Activated naive CD4-positive, alpha-beta T cell treated with anti-CD3 and anti-CD28 coated beads, Interleukin-2, amount 10 ng/mL, durations not matched to agents 5 hours and 36 hours (primary cell): ENCODE data around the gene SUOX. TPM values are rescaled to one million over a fixed set of nuclear protein-coding genes. Genes with fewer than 3 reads are reported as not detected.

Experiments
- total RNA-seq, 2 experiments: library from RNA; stranded (reverse); gene quantifications; one replicate each; pipeline ENCODE4 v1.2.3, GENCODE V29; 2021

Gene SUOX
- total RNA-seq, result 1 to 10 TPM; 3.5 to 4.9 TPM

DNA sequence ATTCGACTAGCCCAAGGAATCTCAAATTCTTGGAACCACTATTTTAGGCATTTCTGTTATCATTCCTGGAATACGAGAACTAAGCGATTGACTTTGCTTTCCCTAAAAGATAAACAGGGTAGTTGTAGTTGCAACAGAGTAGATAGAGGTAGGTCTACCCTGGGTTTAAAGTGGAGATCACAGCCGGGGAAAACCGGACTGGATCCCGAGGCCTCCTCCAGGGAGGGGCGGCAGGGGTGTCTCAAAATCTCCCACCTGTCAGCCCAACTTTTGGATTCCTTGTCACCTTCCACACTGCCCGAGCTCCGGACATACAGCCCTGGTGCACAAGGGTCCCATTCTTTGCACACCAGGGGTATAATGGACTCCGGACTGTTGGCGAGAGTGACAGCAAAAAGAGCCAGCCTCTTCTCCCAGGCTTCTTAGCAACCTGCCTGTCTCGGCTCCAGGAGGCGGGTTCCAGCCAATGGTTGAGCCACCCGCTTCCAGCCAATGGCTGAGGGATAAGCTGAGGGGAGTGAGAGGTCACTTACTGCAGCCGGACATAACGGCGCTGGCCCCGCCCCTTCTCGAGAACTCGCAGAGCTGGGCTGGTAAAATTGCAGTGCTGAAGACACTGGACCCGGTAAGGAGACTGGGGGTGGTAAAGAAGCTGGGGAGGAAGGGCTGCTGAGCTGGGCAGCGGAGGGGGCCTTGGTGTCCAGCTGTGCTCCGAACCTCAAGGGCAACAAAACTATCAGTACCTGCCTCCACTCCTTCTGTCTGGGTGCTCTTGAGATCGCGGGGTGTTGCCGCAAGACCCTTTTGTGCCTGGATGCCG is at the start of gene SUOX:
Gene SUOX, plus strand, starts transcription at position 562 of the 820 bp plus-strand sequence. CDS start 4,946 bp downstream, outside the sequence.

DNA sequence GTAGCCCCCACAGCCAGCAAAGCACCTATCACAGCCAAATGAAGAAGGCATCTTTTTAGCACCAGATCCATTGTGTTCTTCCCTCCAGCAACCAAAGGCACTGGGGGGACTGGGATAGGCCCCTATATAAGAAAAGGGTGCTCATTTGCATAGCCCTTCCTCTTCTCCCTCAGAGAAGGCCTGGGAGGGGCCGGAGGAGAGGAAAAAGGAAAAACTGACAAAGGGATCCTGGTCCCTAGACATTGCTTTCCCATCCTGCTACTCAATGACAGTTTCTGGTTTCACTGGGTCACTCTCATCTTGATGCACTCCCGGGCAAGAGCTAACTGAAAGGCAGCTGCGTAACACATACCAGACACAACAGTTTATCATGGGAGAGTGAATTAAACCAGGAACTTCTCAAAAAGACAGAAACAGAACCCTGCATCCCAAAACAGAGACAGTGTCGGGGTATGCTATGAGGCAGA is 31.1 kb upstream of the SUOX start, which contains the start of gene PMEL:
Gene PMEL, minus strand, starts transcription at position 102 of the 467 bp plus-strand sequence. Its CDS starts 31 bp downstream, at position 71.

DNA sequence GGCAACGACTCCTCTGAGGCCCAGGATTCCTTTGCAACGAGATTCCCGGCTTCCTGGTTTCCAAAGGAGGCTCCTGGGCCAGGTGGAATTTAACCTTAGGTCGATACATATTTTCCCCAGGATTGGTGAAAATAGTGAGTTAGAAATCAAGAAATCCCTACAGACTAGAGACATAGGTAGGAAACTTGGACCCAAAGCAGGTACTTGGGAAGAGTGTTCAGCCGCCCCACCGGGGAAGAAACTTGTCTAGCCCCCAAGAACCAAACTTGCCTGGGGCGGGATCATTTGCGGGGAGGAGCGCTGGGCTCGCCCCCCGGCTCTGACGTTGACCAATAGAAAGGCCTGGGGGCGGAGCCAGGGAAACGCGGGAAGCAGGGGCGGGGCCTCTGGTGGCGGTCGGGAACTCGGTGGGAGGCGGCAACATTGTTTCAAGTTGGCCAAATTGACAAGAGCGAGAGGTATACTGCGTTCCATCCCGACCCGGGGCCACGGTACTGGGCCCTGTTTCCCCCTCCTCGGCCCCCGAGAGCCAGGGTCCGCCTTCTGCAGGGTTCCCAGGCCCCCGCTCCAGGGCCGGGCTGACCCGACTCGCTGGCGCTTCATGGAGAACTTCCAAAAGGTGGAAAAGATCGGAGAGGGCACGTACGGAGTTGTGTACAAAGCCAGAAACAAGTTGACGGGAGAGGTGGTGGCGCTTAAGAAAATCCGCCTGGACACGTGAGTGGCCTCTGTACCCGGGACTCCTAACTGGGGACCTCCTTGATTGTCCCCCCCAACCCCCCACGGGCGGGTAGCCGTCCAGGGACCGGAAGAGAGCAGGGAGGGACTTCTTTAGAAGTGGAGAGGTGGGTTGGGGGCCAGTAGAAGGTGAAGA is 30.4 kb upstream of the SUOX start, which contains the start of gene CDK2:
Gene CDK2, plus strand, starts transcription at position 423 of the 874 bp plus-strand sequence. Its CDS starts 179 bp downstream, at position 602.

DNA sequence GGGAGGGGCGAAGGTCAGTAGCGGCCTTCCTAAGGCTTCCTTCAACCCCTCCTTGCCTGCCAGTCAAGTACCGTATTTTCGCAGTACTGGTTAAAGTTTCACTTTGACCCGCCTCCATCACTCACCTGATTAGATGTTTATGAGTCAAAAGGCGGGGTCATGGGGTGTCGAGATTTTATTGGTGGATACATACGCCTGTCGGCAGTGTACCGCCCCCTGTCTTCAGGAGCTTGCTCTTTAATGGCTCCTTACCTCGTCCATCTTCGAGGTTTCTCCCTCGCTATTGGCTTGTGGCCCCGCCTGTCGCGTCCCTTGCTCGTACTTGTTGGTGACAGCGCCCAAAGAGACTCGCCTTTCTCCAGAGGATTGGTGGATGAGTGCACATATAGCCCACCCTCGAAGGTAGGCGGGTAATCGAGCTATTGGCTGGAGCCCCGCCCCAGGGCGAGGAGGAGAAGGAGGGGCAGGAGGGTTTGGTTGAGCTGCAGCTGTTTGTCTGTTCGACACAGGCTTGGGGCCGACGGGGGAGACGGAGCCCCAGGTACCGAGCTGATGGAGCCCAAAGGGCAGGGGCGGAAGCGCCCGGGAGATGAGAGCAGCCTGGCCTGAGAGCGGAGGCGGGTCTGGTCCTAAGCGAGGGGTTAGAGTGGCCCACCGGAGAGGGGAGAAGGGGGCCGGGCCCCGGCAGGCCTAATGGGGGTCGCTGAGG is 23.3 kb upstream of the SUOX start, which contains the start of gene RAB5B:
Gene RAB5B, plus strand, starts transcription at position 480 of the 709 bp plus-strand sequence. CDS start 12,883 bp downstream, outside the sequence.

DNA sequence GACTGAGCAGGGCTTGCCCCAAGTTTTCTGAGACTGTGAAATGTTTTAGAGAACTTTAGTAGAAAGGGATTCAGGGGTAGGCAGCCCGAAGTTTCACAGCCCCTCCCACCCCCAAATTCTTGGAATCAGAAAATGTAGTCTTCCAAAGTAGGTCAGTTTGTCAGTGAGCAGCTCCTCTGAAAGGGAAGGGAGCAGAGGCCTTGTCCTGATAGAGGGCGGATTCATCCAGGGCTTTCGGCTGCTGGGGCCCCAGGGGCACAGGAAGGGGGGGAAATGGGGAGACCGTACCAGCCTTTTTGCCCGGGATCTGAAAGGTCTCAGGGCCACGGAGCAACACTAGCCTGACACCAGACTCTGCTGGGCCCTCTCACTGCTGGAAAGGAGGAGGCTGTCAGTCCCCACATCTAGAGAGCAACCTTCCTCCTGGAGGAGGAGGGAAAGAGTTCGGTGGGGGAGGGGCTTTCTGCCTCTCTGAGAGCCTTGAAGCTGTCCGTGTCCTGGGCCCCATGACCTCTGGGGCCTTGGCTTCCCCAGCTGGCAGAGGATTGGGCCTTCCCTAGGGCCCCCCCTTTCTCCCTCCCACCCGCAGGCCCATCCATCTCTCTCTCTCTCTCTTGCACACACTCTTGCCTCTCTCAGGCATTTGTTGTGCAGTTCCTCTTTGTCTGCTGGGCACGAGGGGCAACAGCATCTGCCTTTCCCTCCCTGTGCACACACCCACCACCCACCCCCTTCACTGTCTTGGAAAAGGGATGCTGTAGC is 23.5 kb downstream of the SUOX start, which contains the start of gene IKZF4:
Gene IKZF4, plus strand, starts transcription at position 621 of the 762 bp plus-strand sequence. CDS start 451 bp downstream, outside the sequence.

DNA sequence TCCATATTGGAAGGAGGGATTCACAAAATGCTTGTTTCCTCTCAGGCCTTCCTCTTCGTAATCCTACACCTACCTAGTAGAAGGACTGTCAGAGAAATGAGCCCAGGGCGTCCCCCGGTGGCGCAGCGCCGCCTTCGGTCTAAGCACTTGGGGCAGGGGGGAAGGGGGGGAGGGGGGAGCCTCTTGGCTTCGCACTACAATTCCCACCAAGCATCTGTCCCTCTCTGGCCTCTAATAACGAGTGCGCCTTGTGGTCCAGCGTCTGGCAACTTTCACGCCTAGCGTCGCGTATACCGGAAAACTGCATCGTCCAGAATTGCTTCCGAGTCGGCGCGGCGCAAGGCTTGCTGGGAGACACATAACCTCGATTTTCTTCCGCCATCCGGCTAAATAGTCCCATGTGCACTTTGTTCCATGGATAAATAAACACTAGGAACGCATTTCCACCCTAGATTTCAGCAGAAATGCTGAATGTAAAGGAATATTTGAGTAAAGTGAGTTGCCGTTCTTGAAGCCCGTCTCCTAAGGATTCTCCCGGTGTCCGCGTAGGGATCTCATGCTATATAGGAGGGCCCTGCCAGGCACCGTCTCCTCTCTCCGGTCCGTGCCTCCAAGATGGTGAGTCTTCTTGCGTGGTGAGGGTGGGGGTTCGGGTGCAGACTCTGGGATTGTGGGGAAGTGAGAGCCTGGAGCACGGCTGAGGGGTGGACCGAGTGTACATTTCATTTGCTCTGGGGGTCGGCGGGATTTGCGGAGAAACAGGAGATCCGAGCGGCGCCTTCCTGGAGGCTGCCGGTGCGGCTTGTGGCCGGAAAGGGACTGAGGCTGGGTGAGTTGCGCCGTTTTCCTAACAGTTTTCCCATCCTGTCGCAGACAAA is 44.7 kb downstream of the SUOX start, which contains the start of gene RPS26:
Gene RPS26, plus strand, starts transcription at position 367 of the 878 bp plus-strand sequence. Its CDS starts 249 bp downstream, at position 616.

Other genes starting within 250 kb of the SUOX start
- gene SARNP, start 179.6 kb upstream of the SUOX start, total RNA-seq, result 10 to 100 TPM; 77.9 to 78.8 TPM
- 10 to 100 TPM; 55.3 to 55.7 TPM for gene ORMDL2, start 179.2 kb upstream of the SUOX start, total RNA-seq
- 10 to 100 TPM; 30.4 to 31.3 TPM for gene DNAJC14, start 167.7 kb upstream of the SUOX start, total RNA-seq
- gene MMP19, start 154.3 kb upstream of the SUOX start, total RNA-seq, result not detected
- gene PYM1, start 69.4 kb upstream of the SUOX start, total RNA-seq, result 10 to 100 TPM; 54.0 to 55.4 TPM
- gene DGKA, start 66.1 kb upstream of the SUOX start, total RNA-seq, result 1,000 to 10,000 TPM in 1 of 2 experiments, 100 to 1,000 TPM in 1; 954 to 1,054 TPM
- not detected for gene PMEL, start 31.2 kb upstream of the SUOX start, total RNA-seq
- 10 to 100 TPM; 75.4 to 81.8 TPM for gene CDK2, start 30.4 kb upstream of the SUOX start, total RNA-seq
- 10 to 100 TPM; 68.5 to 68.8 TPM for gene RAB5B, start 23.2 kb upstream of the SUOX start, total RNA-seq
- 10 to 100 TPM; 20.0 to 21.3 TPM for gene IKZF4, start 23.8 kb downstream of the SUOX start, total RNA-seq
- gene RPS26, start 44.6 kb downstream of the SUOX start, total RNA-seq, result 10 to 100 TPM; 38.9 to 51.3 TPM
- 1 to 10 TPM; 1.7 to 2.1 TPM for gene ERBB3, start 82.9 kb downstream of the SUOX start, total RNA-seq
- 100 to 1,000 TPM; 215 to 216 TPM for gene PA2G4, start 107.3 kb downstream of the SUOX start, total RNA-seq
- 1,000 to 10,000 TPM; 4,850 to 4,973 TPM for gene RPL41, start 119.4 kb downstream of the SUOX start, total RNA-seq
- 1 to 10 TPM; 8.3 to 8.7 TPM for gene ZC3H10, start 121.0 kb downstream of the SUOX start, total RNA-seq
- gene ESYT1, start 131.0 kb downstream of the SUOX start, total RNA-seq, result 100 to 1,000 TPM; 319 to 322 TPM
- gene MYL6B, start 155.3 kb downstream of the SUOX start, total RNA-seq, result 10 to 100 TPM; 40.3 to 42.7 TPM
- gene MYL6, start 161.1 kb downstream of the SUOX start, total RNA-seq, result 1,000 to 10,000 TPM; 1,338 to 1,378 TPM
- 100 to 1,000 TPM; 129 to 131 TPM for gene SMARCC2, start 192.2 kb downstream of the SUOX start, total RNA-seq
- 10 to 100 TPM; 31.6 to 33.1 TPM for gene RNF41, start 224.6 kb downstream of the SUOX start, total RNA-seq
- gene NABP2, start 227.1 kb downstream of the SUOX start, total RNA-seq, result 10 to 100 TPM; 39.3 to 41.8 TPM
- gene SLC39A5, start 232.8 kb downstream of the SUOX start, total RNA-seq, result under 1 TPM; 0.51 to 0.58 TPM